HG03378 (cell line): Measurements from ENCODE around the gene C12orf54.
A peak's percentile ranks its signal among the peaks of the same experiment; 100 is the strongest.
"Not testable (repeated sequence)": the region's sequence is repeated elsewhere in the genome, so short reads cannot be mapped to it uniquely, and the experiment has no call there.

Source experiments
- ATAC-seq: cut with Tn5 transposase; IDR thresholded peaks from one replicate; pipeline ENCODE4 v1.9.1; 2021; ENCODE audit warnings: mild to moderate bottlenecking, moderate library complexity; ENCODE audit not compliant: unreplicated experiment

Gene C12orf54

DNA sequence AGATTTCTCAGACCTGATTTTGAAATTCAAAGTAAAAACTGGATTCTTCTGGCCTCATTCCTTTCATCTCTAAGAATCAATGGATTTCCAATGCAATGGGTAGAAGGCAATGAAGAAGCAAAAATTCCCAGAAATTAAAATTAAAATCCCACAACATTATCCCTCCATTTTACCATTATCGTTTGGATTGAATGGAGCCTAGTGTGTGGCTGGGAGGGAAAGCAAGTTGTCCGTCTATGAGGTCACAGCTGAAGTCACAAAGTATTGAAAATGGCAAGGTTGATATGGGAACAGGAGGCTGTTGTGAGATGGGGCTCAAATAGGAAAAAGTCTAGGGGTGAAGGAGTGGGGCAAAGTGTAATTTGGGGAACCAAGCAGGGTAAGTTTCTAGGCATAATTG lies at the start of gene C12orf54:
C12orf54 (plus strand) TSS at position 301 of the 400 bp plus-strand sequence. CDS start 799 bp downstream, outside the sequence.
- ATAC-seq, result no peak

DNA sequence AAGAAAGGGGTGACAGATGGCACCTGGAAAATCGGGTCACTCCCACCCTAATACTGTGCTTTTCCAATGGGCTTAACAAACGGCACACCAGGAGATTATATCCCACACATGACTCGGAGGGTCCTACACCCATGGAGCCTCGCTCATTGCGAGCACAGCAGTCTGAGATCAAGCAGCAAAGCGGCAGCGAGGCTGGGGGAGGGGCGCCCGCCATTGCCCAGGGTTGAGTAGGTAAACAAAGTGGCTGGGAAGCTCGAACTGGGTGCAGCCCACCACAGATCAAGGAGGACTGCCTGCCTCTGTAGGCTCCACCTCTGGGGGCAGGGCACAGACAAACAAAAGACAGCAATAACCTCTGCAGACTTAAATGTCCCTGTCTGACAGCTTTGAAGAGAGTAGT lies 48.3 kb upstream of the C12orf54 start:
- ATAC-seq, result not testable (repeated sequence)

DNA sequence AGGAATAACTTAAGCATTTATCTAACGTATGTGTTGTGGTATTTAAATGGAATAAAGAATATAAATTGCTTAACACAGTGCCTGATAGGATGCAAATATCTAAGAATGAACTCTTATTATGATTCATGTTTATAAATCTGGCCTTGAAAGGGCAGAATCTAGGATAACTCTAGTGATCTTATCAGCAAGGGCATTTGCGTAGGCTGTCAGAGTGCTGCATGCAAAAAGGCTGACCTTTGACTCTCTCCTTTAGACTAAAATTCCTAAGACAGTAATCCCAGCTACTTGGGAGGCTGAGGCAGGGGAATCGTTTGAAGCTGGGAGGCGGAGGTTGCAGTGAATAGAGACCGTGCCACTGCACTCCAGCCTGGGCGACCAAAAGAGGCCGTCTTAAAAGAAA lies 41.2 kb upstream of the C12orf54 start:
- no peak for ATAC-seq

DNA sequence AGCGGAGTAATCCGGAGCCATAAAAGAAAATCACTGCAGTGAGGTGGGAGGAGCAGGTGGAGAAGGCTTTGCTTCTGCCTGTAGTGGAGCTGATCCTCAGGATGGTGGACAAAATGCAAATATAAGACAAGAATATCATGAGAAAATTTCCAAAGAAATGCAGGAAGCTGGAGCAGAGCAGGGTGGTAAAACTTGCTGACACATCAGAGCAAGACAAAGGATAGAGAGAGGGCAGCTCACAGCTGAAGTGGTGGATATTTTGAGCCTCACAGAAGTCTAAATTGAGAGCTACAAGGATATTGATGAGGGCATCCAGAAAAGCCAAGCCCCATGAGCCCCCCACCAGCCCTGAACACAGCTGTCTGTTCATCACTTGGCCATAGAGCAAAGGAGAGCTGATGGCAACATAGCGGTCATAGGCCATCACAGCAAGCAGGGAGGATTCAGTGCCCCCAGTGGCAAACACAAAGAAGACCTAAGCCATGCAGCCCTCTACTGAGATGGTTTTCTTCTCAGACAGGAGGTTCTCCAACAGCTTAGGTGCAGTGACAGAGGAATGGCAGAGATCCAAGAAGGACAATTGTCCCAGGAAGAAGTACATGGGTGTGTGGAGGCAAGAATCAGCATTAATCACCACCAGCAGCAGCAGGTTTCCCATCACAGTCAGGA lies 40.0 kb upstream of the C12orf54 start:
- ATAC-seq, result no peak

DNA sequence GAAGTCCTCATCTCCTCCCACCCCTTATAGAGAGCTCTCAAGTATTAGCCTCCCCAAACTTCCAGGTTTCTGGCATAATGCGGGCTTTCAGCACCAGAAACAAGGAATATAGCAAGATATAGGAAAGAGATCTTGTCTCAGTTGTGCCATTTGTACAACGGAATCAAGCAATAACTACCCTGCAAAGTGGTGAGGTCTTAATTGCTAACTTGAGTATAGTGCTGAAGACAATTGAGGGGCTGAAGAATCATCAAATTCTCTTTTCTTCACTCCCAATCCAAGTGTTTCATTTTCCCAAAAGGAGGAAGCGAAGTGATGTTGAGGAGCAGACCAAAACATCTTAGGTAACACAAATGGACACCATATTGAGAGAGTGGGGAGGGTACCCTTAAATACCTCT lies 36.8 kb upstream of the C12orf54 start:
- ATAC-seq, result no peak

DNA sequence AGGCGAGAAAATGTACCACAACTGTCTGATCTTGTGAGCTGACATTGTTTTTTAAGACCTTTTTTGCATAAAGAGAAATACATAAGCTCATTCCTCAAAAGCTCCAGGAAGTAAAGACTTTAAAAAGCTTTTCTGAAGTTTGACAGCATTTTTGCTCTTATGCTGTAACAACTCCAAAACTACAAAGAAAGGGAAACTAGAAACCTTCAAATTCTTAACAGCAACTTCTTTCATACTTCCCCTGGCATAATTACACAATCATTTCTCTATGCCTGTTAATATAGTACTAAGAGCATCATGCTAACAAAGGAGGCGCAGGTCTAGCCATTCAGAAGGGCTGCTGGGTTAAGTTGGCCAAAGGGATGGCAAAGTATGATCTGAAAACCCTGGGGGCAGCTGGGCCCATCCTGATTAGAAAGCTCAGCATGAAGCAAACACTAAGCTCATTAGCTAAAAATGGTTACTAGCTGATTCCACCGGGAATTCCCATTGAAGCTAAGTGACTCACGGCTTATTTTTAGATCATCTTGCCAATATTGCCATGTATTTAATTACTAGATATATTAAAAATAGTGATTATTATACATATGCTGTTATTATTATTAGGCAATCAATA lies 36.0 kb upstream of the C12orf54 start:
- ATAC-seq, result no peak

DNA sequence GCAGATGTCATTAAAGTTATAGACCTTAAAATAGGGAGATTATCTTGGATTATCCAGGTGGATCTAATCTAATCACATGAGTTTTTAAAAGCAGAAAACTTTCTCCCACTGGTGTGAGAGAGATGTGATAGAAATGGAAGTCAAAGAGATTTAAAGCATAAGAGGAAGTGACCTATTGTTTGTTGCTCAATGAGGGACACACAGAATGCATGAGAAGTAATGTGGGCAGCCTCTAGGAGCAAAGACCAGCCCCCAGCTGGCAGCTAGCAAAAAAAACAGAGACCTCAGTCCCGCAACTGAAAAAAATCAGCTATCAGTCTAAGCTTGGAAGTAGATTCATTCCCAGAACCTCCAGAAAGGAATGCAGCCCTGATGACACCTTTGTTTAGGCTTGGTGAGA lies 34.5 kb upstream of the C12orf54 start:
- ATAC-seq, result no peak

DNA sequence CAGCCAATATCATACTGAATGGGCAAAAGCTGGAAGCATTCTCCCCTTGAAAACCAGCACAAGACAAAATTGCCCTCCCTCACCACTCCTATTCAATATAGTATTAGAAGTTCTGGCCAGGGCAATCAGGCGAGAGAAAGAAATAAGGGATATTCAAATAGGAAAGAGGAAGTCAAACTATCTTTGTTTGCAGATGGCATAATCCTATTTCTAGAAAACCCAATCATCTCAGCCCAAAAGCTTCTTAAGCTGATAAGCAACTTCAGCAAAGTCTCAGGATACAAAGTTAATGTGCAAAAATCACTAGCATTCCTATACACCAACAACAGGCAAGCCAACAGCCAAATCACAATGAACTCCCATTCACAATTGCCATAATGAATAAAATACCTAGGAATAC lies 30.9 kb upstream of the C12orf54 start:
- ATAC-seq, result no peak

DNA sequence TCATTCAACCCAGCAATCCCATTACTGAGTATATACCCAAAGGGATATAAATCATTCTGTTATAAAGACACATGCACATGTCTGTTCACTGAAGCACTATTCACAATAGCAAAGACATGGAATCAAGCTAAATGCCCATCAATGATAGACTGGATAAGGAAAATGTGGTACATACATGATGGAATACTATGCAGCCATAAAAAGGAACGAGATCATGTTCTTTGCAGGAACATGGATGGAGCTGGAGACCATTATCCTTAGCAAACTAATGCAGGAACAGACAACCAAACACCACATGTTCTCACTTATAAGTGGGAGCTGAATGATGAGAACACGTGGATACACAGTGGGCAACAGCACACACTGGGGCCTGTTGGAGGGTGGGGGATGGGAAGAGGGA lies 29.3 kb upstream of the C12orf54 start:
- not testable (repeated sequence) for ATAC-seq

DNA sequence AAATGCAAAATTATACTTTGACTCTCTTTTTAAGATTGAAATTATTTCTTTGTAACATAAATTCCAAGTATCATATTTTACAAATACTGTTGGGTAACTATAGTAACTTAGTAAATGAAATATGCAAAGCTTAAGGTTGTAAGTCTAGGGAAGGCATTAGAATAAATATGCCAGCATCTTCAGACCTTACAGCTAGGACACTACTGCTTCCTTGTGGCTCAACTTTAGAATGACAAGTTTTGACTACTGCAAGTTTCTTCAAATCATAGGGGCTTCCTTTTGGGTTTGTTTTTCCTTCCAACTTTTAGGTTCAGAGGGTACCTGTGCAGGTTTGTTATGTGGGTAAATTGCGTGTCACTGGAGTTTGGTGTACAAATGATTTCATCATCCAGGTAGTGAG lies 27.6 kb upstream of the C12orf54 start:
- ATAC-seq, result no peak

DNA sequence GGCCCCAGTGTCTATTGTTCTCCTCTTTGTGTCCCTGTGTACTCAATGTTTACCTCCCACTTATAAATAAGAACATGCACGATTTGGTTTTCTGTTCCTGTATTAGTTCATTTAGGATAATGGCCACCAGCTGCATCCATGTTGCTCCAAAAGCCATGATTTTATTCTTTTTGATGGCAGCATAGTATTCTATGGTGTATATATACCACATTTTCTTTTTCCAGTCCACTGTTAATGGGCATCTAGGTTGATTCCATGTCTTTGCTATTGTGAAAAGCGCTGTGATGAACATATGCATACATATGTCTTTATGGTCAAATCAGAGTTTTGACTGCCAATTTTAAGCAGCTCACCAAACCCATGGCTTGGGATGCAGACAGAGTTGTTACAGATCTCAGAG lies 27.2 kb upstream of the C12orf54 start:
- no peak for ATAC-seq

DNA sequence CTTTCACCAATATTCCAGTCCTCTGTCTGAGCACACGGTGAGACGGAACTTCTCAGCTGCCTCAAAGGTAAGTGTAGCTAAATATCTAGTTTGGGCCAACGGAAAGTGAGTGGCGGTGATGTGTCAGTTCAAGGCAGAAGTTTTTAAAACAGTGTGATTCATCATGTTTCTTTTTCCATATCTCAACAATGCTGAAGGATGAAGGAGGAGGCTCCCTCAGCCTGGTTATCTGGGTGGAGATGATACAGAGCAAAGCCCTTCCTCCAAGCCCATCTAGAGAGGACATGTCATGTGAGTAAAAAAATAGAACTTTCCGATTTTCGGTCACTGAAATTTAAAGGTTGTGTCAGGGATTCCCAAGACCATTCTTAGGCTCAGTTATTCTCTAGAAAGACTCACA lies 23.0 kb upstream of the C12orf54 start:
- no peak for ATAC-seq

DNA sequence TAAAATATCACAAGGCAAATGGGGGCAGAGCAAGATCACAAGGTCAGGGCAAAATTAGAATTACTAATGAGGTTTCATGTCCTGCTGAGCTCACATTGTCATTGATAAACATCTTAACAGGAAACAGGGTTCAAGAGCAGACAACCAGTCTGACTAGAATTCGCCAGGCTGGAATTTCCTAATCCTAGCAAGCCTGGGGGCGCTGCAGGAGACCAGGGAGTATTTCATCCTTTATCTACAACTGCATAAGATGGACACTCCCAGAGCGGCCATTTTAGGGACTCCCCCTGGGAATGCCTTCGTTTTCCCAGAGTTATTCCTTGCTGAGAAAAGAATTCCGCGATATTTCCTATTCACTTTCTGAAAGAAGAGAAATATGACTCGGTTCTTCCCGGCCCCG lies 13.3 kb upstream of the C12orf54 start:
- ATAC-seq, result not testable (repeated sequence)

DNA sequence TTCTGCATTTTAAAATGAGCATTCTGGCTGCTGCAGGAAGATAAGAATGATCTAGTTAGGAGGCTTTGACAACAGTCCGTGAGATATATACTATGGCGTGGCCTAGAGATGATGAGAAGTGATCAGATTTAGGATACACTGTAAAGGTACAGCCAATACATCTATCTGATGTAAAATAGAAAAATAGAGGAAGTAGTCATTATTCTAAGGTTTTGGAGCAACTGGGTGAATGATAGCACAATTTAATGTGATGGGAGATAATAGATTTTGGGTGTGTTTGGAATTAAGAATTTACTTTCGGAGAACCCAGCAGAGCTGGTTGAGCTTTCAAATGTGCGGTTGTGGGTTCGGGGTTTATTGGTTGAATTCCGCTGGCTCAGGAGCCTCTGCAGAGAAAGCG lies 10.0 kb upstream of the C12orf54 start, which contains the start of gene ANP32D:
ANP32D (plus strand) TSS at position 301 of the 400 bp plus-strand sequence. CDS start 106 bp downstream, outside the sequence.
- no peak for ATAC-seq

DNA sequence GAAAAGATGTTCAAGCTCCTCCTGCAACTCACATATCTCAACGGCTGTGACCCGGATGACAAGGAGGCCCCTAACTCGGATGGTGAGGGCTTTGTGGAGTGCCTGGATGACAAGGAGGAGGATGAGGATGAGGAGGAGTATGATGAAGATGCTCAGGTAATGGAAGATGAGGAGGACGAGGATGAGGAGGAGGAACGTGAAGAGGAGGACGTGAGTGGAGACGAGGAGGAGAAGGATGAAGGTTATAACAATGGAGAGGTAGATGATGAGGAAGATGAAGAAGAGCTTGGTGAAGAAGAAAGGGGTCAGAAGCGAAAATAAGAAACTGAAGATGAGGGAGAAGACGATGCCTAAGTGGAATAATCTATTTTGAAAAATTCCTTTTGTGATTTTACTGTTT lies 9.2 kb upstream of the C12orf54 start:
- ATAC-seq, result no peak

DNA sequence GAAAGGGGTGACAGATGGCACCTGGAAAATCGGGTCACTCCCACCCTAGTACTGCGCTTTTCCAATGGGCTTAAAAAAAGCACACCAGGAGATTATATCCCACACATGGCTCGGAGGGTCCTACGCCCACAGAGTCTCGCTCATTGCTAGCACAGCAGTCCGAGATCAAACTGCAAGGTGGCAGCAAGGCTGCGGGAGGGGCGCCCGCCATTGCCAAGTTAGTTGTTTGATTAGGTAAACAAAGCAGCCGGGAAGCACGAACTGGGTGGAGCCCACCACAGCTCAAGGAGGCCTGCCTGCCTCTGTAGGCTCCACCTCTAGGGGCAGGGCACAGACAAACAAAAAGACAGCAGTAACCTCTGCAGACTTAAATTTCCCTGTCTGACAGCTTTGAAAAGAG lies 7.8 kb upstream of the C12orf54 start:
- ATAC-seq, result not testable (repeated sequence)

DNA sequence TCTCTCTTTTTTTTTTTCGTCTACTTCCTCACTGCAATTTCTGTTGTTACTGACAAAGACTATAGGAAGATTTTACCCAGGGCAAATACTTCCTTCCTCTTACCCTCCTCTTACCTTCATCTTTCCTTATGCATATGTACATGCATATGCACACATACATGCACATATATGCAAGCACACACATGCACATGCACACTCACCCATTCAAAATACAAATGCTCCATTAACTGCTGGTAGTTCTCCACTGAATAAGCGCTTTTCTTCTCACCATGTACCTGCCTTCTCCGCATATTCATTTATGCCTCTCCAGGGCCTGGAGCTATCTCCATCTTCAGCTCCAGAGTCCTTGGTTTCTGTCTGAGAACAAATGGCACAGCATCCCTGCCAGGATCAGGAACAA lies 632 bp downstream of the C12orf54 start:
- ATAC-seq, result no peak

DNA sequence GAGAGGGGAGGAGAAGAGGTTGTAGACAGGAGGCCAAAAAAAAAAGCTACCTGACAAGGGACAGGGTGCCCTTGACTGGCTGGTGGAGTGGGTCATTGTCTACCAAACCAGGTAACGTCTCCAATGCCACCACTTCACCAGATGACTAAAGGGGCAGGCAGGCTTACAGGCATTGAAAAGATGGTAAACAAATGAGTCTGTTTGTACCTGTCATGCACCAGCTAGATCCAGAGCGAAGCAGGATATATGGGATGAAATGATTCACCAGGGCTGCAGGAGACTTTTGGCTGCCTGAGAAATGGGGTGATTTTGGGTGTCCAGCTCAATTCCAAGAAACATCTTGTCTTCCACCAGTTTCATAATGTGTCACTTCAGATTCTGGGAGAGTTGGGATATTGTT lies 4.0 kb downstream of the C12orf54 start:
- no peak for ATAC-seq

DNA sequence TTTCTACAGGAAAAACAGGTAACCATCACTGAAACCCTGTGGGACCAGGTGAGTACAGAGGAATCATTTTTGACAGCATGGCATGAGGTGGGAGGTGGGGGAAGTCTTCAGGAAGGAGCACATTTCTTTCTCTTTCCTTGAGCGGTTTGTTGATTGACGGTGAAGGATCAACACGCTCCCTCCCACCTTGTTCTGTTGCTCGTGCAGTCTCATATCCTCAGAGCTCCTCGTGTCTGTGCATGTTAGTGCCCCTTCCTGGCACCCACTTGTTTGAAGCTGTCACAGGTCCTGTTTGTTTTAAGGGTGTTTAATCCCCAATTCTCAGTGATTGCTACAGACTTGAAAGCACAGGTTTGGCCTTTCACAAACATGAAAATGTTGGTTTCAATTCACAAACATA lies 4.4 kb downstream of the C12orf54 start:
- ATAC-seq, result no peak

DNA sequence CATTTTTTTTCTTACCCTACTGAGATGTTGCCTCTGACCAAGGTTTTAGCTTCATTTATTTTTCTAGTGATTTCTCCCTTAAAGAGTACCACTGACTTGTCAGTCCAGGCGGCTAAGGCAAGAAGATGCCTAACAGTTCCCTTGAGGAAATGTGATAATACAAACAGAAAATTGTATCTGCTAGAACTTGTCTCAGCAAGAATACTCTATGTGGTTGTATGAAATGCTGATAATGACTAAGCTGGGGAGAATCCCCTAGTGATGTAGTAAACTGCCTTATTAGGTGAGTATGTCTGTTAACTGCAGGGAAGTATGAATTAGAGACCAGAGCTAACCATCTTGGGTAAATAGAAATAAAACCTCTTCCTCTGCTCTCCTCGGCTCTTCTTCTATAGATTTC lies 6.7 kb downstream of the C12orf54 start:
- ATAC-seq, result peak; percentile 95

DNA sequence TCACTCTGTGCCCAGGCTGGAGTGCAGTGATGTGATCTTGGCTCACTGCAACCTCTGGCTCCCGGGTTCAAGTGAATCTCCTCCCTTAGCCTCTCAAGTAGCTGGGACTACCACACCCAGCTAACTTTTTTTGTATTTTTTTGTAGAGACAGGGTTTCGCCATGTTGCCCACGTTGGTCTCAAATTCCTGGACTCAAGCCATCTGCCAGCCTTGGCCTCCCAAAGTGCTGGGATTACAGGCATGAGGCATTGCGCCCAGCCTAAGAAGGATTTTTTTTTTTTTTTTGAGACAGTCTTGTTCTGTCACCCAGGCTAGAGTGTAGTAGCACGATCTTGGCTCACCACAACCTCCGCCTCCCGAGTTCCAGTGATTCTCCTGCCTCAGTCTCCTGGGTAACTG lies 7.2 kb downstream of the C12orf54 start:
- ATAC-seq, result not testable (repeated sequence)

DNA sequence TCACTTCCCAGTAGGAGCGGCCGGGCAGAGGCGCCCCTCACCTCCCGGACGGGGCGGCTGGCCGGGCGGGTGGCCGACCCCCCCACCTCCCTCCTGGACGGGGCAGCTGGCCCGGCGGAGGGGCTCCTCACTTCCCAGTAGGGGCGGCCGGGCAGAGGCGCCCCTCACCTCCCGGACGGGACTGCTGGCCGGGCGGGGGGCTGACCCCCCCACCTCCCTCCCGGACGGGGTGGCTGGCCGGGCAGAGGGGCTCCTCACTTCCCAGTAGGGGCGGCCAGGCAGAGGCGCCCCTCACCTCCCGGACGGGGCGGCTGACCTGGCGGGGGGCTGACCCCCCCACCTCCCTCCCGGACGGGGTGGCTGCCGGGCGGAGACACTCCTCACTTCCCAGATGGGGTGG lies 18.0 kb downstream of the C12orf54 start:
- ATAC-seq, result not testable (repeated sequence)

DNA sequence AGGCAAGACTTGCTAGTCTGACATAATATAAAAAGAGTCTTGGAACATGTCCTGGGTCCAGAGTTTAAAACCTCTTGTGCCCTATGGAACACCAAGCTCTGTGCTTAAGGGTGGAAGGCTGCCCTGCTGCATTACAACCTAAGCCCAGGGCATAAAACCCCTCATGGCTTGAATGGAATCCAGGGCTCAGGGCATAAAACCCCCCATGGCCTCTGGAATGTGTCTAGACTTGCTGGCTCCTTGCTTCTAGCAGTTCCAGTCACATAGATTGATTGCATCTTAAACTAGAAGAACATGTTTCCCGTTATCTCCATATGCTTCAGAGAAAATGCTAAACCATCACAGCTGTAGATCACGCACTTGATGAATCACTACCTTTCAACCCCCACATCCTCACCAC lies 24.5 kb downstream of the C12orf54 start:
- not testable (repeated sequence) for ATAC-seq
